Activated naive CD4-positive, alpha-beta T cell treated with anti-CD3 and anti-CD28 coated beads, Interleukin-2, amount 50 U/mL, for 24 hours (primary cell): ENCODE data around the gene P2RX5.
A peak's percentile ranks its signal among the peaks of the same experiment; 100 is the strongest.

Source experiments
- H3K27ac Mint-ChIP-seq: one replicate; pipeline ENCODE4 v1.8.0; 2021; ENCODE audit warnings: mild to moderate bottlenecking, mixed read lengths
- H3K27me3 Mint-ChIP-seq: one replicate; pipeline ENCODE4 v1.8.0; 2021; ENCODE audit warnings: mixed read lengths
- H3K36me3 Mint-ChIP-seq: one replicate; pipeline ENCODE4 v1.8.0; 2021; ENCODE audit warnings: mixed read lengths
- H3K4me1 Mint-ChIP-seq: one replicate; pipeline ENCODE4 v1.8.0; 2021; ENCODE audit warnings: mixed read lengths
- H3K4me3 Mint-ChIP-seq: one replicate; pipeline ENCODE4 v1.8.0; 2021; ENCODE audit warnings: mild to moderate bottlenecking, mixed read lengths
- H3K9me3 Mint-ChIP-seq: one replicate; pipeline ENCODE4 v1.8.0; 2021; ENCODE audit warnings: mixed read lengths

Gene P2RX5

GRCh38 chr17:3658784-3659449, 37.0 kb downstream of the P2RX5 start:
- no peaks in the 10 kb centered on the region for H3K9me3 Mint-ChIP-seq
- no peak overlapping the region for H3K4me3 Mint-ChIP-seq
- no peaks in the 10 kb centered on the region for H3K4me1 Mint-ChIP-seq
- H3K27me3 Mint-ChIP-seq: no peaks in the 10 kb centered on the region
- H3K36me3 Mint-ChIP-seq: no peaks in the 10 kb centered on the region
- H3K27ac Mint-ChIP-seq: no peak overlapping the region

GRCh38 chr17:3657874-3658783, 37.8 kb downstream of the P2RX5 start:
- Mint-ChIP-seq H3K9me3 (no peaks in the 10 kb centered on the region), H3K36me3 (no peaks in the 10 kb centered on the region), H3K27ac (no peak overlapping the region), H3K4me3 (no peak overlapping the region), H3K4me1 (no peaks in the 10 kb centered on the region), H3K27me3 (no peaks in the 10 kb centered on the region)

GRCh38 chr17:3657588-3657869, 38.4 kb downstream of the P2RX5 start:
- no peaks in the 10 kb centered on the region for H3K27me3 Mint-ChIP-seq
- H3K4me1 Mint-ChIP-seq: no peaks in the 10 kb centered on the region
- no peak overlapping the region for H3K4me3 Mint-ChIP-seq
- no peaks in the 10 kb centered on the region for H3K9me3 Mint-ChIP-seq
- no peaks in the 10 kb centered on the region for H3K36me3 Mint-ChIP-seq
- H3K27ac Mint-ChIP-seq: no peak overlapping the region

GRCh38 chr17:3656755-3657587, 39.0 kb downstream of the P2RX5 start:
- no peaks in the 10 kb centered on the region for H3K9me3 Mint-ChIP-seq
- no peaks in the 10 kb centered on the region for H3K27me3 Mint-ChIP-seq
- no peak overlapping the region for H3K4me3 Mint-ChIP-seq
- H3K4me1 Mint-ChIP-seq: no peaks in the 10 kb centered on the region
- no peak overlapping the region for H3K27ac Mint-ChIP-seq
- no peaks in the 10 kb centered on the region for H3K36me3 Mint-ChIP-seq

- H3K27ac Mint-ChIP-seq: no peak overlapping the region
- H3K36me3 Mint-ChIP-seq: no peaks in the 10 kb centered on the region
- H3K4me1 Mint-ChIP-seq: no peaks in the 10 kb centered on the region
- no peaks in the 10 kb centered on the region for H3K27me3 Mint-ChIP-seq
- H3K9me3 Mint-ChIP-seq: no peaks in the 10 kb centered on the region
- H3K4me3 Mint-ChIP-seq: no peak overlapping the region
Measured at GRCh38 chr17:3656353-3656752, 39.6 kb downstream of the P2RX5 start.

GRCh38 chr17:3655766-3656165, 40.2 kb downstream of the P2RX5 start:
- H3K9me3 Mint-ChIP-seq: no peaks in the 10 kb centered on the region

GRCh38 chr17:3647769-3648555, 48.0 kb downstream of the P2RX5 start:
- H3K9me3 Mint-ChIP-seq: no peaks in the 10 kb centered on the region
- H3K27me3 Mint-ChIP-seq: no peaks in the 10 kb centered on the region
- H3K27ac Mint-ChIP-seq: no peak overlapping the region
- H3K36me3 Mint-ChIP-seq: peaks cover 3% of the 10 kb centered on the region
- no peak overlapping the region for H3K4me3 Mint-ChIP-seq
- H3K4me1 Mint-ChIP-seq: no peaks in the 10 kb centered on the region

More at GRCh38 chr17:3655766-3656165, 40.2 kb downstream of the P2RX5 start:
- Mint-ChIP-seq H3K27me3 (no peaks in the 10 kb centered on the region), H3K27ac (no peak overlapping the region), H3K4me1 (no peaks in the 10 kb centered on the region), H3K4me3 (no peak overlapping the region), H3K36me3 (no peaks in the 10 kb centered on the region)

- no peak overlapping the region for H3K27ac Mint-ChIP-seq
- no peaks in the 10 kb centered on the region for H3K27me3 Mint-ChIP-seq
- no peaks in the 10 kb centered on the region for H3K9me3 Mint-ChIP-seq
- peaks cover 3% of the 10 kb centered on the region for H3K36me3 Mint-ChIP-seq
- no peak overlapping the region for H3K4me3 Mint-ChIP-seq
- H3K4me1 Mint-ChIP-seq: no peaks in the 10 kb centered on the region
Measured at GRCh38 chr17:3647251-3647650, 48.7 kb downstream of the P2RX5 start.

GRCh38 chr17:3645310-3645709, 50.6 kb downstream of the P2RX5 start:
- no peaks in the 10 kb centered on the region for H3K4me1 Mint-ChIP-seq
- no peaks in the 10 kb centered on the region for H3K9me3 Mint-ChIP-seq
- H3K4me3 Mint-ChIP-seq: no peak overlapping the region
- H3K27me3 Mint-ChIP-seq: no peaks in the 10 kb centered on the region
- H3K27ac Mint-ChIP-seq: no peak overlapping the region
- peaks cover 3% of the 10 kb centered on the region for H3K36me3 Mint-ChIP-seq

GRCh38 chr17:3643889-3644349, 52.0 kb downstream of the P2RX5 start:
- Mint-ChIP-seq H3K36me3 (peaks cover 3% of the 10 kb centered on the region), H3K4me1 (no peaks in the 10 kb centered on the region), H3K9me3 (no peaks in the 10 kb centered on the region), H3K27me3 (no peaks in the 10 kb centered on the region), H3K27ac (no peak overlapping the region), H3K4me3 (no peak overlapping the region)

GRCh38 chr17:3641717-3642486, 54.1 kb downstream of the P2RX5 start:
- no peaks in the 10 kb centered on the region for H3K9me3 Mint-ChIP-seq
- H3K36me3 Mint-ChIP-seq: peaks cover 3% of the 10 kb centered on the region
- H3K27me3 Mint-ChIP-seq: no peaks in the 10 kb centered on the region
- H3K4me3 Mint-ChIP-seq: no peak overlapping the region
- peaks cover 9% of the 10 kb centered on the region for H3K4me1 Mint-ChIP-seq
- no peak overlapping the region for H3K27ac Mint-ChIP-seq

GRCh38 chr17:3641014-3641413, 54.9 kb downstream of the P2RX5 start:
- H3K9me3 Mint-ChIP-seq: no peaks in the 10 kb centered on the region
- no peak overlapping the region for H3K27ac Mint-ChIP-seq
- H3K27me3 Mint-ChIP-seq: no peaks in the 10 kb centered on the region
- H3K36me3 Mint-ChIP-seq: peaks cover 3% of the 10 kb centered on the region
- no peak overlapping the region for H3K4me3 Mint-ChIP-seq
- peaks cover 9% of the 10 kb centered on the region for H3K4me1 Mint-ChIP-seq

GRCh38 chr17:3639981-3640596, 55.9 kb downstream of the P2RX5 start:
- H3K4me3 Mint-ChIP-seq: no peak overlapping the region

GRCh38 chr17:3636908-3637373, 59.0 kb downstream of the P2RX5 start:
- H3K4me3 Mint-ChIP-seq: peak overlapping the region; percentile 95
- H3K36me3 Mint-ChIP-seq: no peaks in the 10 kb centered on the region
- peak overlapping the region; percentile 70 for H3K27ac Mint-ChIP-seq
- H3K4me1 Mint-ChIP-seq: peaks cover 20% of the 10 kb centered on the region
- H3K27me3 Mint-ChIP-seq: no peaks in the 10 kb centered on the region
- no peaks in the 10 kb centered on the region for H3K9me3 Mint-ChIP-seq

More at GRCh38 chr17:3639981-3640596, 55.9 kb downstream of the P2RX5 start:
- no peak overlapping the region for H3K27ac Mint-ChIP-seq
- peaks cover 10% of the 10 kb centered on the region for H3K4me1 Mint-ChIP-seq
- H3K9me3 Mint-ChIP-seq: no peaks in the 10 kb centered on the region
- H3K27me3 Mint-ChIP-seq: no peaks in the 10 kb centered on the region
- peaks cover under 1% of the 10 kb centered on the region for H3K36me3 Mint-ChIP-seq
